Astrocyte (in vitro differentiated cells and primary cell): ENCODE results near the gene OR52B6.

Experiments
- CTCF ChIP-seq: IDR thresholded peaks from 2 replicates; pipeline ENCODE4 v1.5.1; 2011; ENCODE audit warnings: low read depth, mild to moderate bottlenecking, inconsistent platforms, low read length, moderate library complexity; ENCODE audit not compliant: insufficient read depth
- EZH2 ChIP-seq: IDR thresholded peaks from 2 replicates; pipeline ENCODE4 v1.6.1; 2012; ENCODE audit warnings: mild to moderate bottlenecking, low read length, inconsistent platforms; ENCODE audit not compliant: insufficient read depth

GRCh38 chr11:5591613-5592012 is 10.9 kb downstream of the OR52B6 start:
- no peak for TF ChIP-seq CTCF
- no peak for TF ChIP-seq EZH2
